ENCODE measurements around the gene MTUS2. TPM values are rescaled to one million over a fixed set of nuclear protein-coding genes. Genes with fewer than 3 reads are reported as not detected.

MTUS2 gene
- total RNA-seq, 1 donor from 2014 or later, result 4.1 TPM

DNA sequence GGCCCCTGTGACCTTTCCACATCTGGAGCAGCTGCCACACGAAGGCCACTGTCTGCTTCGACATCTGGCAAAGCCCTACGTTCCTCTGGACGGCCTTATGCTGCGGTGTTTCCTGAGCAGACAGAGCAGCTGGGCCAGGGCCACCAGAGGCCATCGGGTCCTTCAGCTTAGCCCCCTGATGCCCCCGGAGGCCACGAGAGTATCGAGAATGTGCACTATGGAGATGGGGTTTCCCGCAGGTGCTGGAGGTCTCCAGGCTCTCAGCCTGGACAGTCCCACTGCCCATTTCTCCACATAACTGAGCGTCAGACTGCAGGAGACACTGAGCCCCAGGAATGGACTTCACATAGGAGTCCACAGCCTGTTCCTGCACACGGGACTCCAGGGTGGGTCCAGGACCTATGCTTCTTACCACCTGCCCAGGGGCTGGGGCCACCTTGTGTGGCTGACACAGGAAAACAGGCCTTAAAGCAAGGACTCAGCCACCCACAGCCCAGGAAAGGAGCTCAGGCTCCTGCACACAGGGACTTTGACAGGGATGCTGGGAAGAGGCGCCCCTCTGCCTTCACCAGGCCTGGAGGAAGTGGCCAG is 694.7 kb downstream of the MTUS2 start:
- Mint-ChIP-seq H3K27ac (no peak overlapping the region), H3K36me3 (peaks cover 29% of the 10 kb centered on the region)

DNA sequence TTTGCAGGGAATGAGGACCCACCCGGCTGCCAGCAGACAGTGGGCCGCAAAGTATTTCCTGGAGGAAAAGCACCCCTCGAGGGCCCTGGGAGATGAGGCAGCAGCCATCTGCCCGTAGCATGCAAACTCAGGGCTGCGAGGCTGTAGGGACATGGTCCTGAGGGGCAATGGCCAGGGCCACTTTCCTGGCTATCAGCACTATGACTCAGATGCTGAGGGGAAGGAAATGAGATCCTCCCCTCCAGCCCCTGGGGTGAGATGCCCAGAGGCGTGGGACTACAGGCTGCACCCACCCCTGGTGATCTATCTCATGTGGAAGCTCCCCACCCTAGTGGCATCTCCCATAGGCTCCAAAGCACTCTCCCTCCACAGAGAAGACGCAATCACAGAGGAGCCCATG is 695.2 kb downstream of the MTUS2 start:
- H3K27ac Mint-ChIP-seq, result no peak overlapping the region
- no peak for DNase-seq (ENCODE audit: extremely low spot score, unreplicated experiment)
- H3K27me3 Mint-ChIP-seq, result no peaks in the 10 kb centered on the region
- peaks cover 15% of the 10 kb centered on the region for H3K4me1 Mint-ChIP-seq (ENCODE audit: unreplicated experiment)
- TF ChIP-seq, protein P1, sequence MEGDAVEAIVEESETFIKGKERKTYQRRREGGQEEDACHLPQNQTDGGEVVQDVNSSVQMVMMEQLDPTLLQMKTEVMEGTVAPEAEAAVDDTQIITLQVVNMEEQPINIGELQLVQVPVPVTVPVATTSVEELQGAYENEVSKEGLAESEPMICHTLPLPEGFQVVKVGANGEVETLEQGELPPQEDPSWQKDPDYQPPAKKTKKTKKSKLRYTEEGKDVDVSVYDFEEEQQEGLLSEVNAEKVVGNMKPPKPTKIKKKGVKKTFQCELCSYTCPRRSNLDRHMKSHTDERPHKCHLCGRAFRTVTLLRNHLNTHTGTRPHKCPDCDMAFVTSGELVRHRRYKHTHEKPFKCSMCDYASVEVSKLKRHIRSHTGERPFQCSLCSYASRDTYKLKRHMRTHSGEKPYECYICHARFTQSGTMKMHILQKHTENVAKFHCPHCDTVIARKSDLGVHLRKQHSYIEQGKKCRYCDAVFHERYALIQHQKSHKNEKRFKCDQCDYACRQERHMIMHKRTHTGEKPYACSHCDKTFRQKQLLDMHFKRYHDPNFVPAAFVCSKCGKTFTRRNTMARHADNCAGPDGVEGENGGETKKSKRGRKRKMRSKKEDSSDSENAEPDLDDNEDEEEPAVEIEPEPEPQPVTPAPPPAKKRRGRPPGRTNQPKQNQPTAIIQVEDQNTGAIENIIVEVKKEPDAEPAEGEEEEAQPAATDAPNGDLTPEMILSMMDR (conservative IDR thresholded peaks at IDR 0.05), result no peak
- H3K36me3 Mint-ChIP-seq, result peaks cover 34% of the 10 kb centered on the region
- H3K9me3 Mint-ChIP-seq, result no peaks in the 10 kb centered on the region
- no peak overlapping the region for H3K4me3 Mint-ChIP-seq

More for the DNA sequence above, 694.7 kb downstream of the MTUS2 start:
- Mint-ChIP-seq H3K4me1 (ENCODE audit: unreplicated experiment) (peaks cover 20% of the 10 kb centered on the region), H3K27me3 (no peaks in the 10 kb centered on the region), H3K4me3 (no peak overlapping the region), H3K9me3 (no peaks in the 10 kb centered on the region)
- TF ChIP-seq, protein P1 (conservative IDR thresholded peaks at IDR 0.05), result no peak
- DNase-seq (ENCODE audit: extremely low spot score, unreplicated experiment), result no peak

DNA sequence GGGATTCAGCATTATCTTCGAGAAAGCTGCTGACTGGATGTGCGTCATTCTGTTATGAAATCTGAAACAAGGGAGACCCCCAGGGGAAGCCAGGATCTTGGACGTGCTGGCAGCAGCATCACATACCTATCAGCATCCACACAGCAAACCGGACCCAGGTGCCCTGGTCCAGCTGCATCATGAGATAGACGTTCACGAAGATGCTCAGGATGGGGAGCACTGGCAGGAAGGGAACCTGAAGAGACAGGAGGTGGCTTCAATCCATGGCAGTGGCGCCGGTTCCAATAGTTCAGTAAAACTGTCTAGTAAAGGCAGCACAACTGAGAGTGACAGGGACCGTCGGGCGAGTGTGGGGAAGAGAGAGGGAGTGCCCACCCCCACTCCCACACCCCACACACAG is 695.9 kb downstream of the MTUS2 start:
- Mint-ChIP-seq H3K36me3 (peaks cover 39% of the 10 kb centered on the region), H3K9me3 (no peaks in the 10 kb centered on the region), H3K4me3 (no peak overlapping the region), H3K27ac (no peak overlapping the region), H3K4me1 (ENCODE audit: unreplicated experiment) (peaks cover 19% of the 10 kb centered on the region), H3K27me3 (no peaks in the 10 kb centered on the region)
- TF ChIP-seq, protein P1 (conservative IDR thresholded peaks at IDR 0.05), result no peak
- no peak for DNase-seq (ENCODE audit: extremely low spot score, unreplicated experiment)

DNA sequence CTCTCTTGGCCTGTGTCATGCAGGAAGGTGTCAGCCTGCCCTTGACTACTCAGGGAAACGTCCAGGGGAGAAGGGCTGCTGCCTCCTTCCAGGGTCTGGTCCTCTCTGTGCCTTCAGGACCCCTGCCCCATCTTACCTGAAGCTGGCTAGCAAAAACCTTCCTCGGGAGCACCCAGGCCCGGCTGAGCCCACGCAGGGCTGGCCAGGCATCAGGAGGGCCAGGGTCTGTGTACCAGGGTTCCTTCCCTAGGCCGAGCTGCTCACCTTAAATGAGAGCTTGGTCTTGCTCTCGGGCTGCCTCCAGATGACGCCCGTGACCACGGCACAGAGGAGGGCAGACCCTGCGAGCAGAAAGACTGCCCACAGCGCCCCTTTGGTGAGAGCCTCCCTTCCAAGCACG is 696.7 kb downstream of the MTUS2 start:
- H3K4me3 Mint-ChIP-seq, result no peak overlapping the region
- H3K4me1 Mint-ChIP-seq (ENCODE audit: unreplicated experiment), result peaks cover 11% of the 10 kb centered on the region
- H3K27ac Mint-ChIP-seq, result no peak overlapping the region
- no peak for DNase-seq (ENCODE audit: extremely low spot score, unreplicated experiment)
- no peaks in the 10 kb centered on the region for H3K9me3 Mint-ChIP-seq
- TF ChIP-seq, protein P1 (conservative IDR thresholded peaks at IDR 0.05), result no peak
- H3K27me3 Mint-ChIP-seq, result no peaks in the 10 kb centered on the region
- H3K36me3 Mint-ChIP-seq, result peaks cover 43% of the 10 kb centered on the region

DNA sequence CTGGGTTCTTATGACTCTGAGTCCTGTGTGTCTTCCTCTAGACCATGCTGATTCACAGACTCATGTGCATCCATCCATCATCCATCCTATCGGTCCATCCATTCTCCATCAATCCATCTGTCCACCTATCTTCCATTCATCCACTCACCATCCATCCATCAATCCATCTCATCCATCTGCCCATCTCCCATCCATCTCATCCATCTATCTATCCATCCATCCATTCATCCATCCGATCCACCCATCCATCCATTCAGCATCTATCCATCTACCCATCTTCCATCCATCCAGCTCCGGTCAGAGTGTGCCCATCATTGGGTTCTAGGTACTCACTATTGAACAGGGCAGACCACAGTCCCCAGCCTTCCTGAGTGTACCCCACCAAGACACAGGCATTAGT is 699.8 kb downstream of the MTUS2 start:
- H3K36me3 Mint-ChIP-seq, result peaks cover 41% of the 10 kb centered on the region

More for the DNA sequence above, 699.8 kb downstream of the MTUS2 start:
- no peak for DNase-seq (ENCODE audit: extremely low spot score, unreplicated experiment)
- Mint-ChIP-seq H3K4me3 (no peak overlapping the region), H3K27ac (no peak overlapping the region), H3K27me3 (no peaks in the 10 kb centered on the region), H3K4me1 (ENCODE audit: unreplicated experiment) (peaks cover 14% of the 10 kb centered on the region), H3K9me3 (peaks cover 5% of the 10 kb centered on the region)
- TF ChIP-seq, protein P1 (conservative IDR thresholded peaks at IDR 0.05), result no peak
